K562 (cell line): Measurements from ENCODE around the gene TPCN1. TPM values are rescaled to one million over a fixed set of nuclear protein-coding genes. Genes with fewer than 3 reads are reported as not detected.

Source experiments
- BRF1 ChIP-seq: IDR thresholded peaks from 3 replicates; pipeline ENCODE4 v1.6.1; 2011; ENCODE audit warnings: borderline replicate concordance, mild to moderate bottlenecking; ENCODE audit not compliant: insufficient read length; ENCODE audit errors: extremely low read depth
- ZBTB11 ChIP-seq, 3 experiments: fragments of 200-800 bp in 1 of 3; fragments of 250-450 bp in 1 of 3; fragments of 450-650 bp in 1 of 3; sonication (Bioruptor Pico) in 1 of 3; sonication (Bioruptor generic) in 1 of 3; formaldehyde crosslinking in 1 of 3; IDR thresholded peaks; 2 replicates each; pipeline versions ENCODE4 v1.6.1 to v1.8.0; 2016 to 2022; ENCODE audit warnings: mild to moderate bottlenecking in 2 of 3, missing genetic modification characterization in 2 of 3, missing compliant biosample characterization in 1 of 3, moderate library complexity in 1 of 3
- ZNF444 ChIP-seq: fragments of 250-450 bp; sonication (Bioruptor Pico); IDR thresholded peaks from 2 replicates; pipeline ENCODE4 v1.4.0; 2020; ENCODE audit warnings: mild to moderate bottlenecking, moderate library complexity
- polyA plus RNA-seq, 8 experiments: library from polyadenylated mRNA; depleted of rRNA in 4 of 8; stranded (reverse) in 5 of 8; unstranded in 3 of 8; fragments of >200 nt; fragmentation: Nextera tagmentation in 2 of 8; fragmentation: Illumina TruSeq in 1 of 8; extraction: Ambion mirVana in 2 of 8; extraction: Trizol in 1 of 8; gene quantifications; 2 replicates each; pipeline versions ENCODE4 v1.2.1 to v1.2.3, GENCODE V29; 2011 to 2014; ENCODE audit warnings: inconsistent platforms in 1 of 8, missing spikeins in 1 of 8
- total RNA-seq, 7 experiments: library from RNA; depleted of rRNA in 6 of 7; stranded (reverse); fragments of >200 nt in 6 of 7; fragmentation: Illumina TruSeq in 2 of 7; extraction: Trizol in 2 of 7; gene quantifications; 2 replicates each; pipeline versions ENCODE4 v1.2.1 to v1.2.3, GENCODE V29; 2011 to 2021; ENCODE audit warnings: low replicate concordance in 1 of 7
- TF ChIP-seq, protein P1 (sequence below): fragments of 450-650 bp; IDR thresholded peaks from 2 replicates; pipeline ENCODE4 v1.6.1; 2014; ENCODE audit warnings: low read depth, mild to moderate bottlenecking, moderate library complexity, borderline replicate concordance

TPCN1 gene
- total and polyA plus RNA-seq, 9 of the 15 experiments (the other 6 are each of a cell fraction or from before 2014, with no cell fraction given), result 0.80 to 23.8 (median 7.4) TPM

DNA sequence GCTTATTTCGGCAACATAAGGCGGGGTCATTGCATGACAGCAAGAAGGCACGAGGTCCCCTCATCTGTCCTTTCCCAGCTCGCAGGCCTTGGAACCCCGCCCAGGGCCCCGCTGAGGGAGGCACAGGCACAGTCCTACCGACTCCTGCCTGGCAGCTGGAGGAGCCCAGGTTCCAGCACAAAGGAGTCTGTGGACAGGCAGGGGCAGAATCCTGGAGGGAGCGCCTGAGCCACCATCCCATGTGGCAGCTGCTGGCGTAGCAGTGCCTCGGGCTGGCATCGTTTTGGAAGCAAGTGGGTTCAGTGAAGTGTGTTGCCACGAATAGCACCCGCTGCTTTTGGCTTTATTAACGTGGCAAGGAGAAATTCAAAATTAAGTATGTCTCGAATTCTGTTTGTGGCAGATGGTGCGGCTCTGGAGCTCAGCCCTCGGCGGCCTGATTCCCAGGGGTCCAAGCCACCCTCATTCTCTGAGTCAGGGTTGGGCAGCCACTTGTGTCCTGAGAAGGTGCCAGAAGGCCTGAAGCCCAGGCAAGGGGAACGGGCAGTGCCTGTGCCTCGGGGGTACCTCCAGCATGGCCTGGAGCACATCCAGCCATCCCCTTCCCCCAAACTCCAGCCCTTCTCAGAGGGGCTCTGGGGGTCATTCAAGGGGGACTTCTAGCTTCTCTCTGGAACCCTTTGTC lies 77.7 kb downstream of the TPCN1 start (continued):
- TF ChIP-seq ZBTB11 (CRISPR knock-in tag; IDR thresholded peaks at IDR 0.05) (no peak), ZNF444 (no peak), BRF1 (no peak)
- TF ChIP-seq, protein P1, sequence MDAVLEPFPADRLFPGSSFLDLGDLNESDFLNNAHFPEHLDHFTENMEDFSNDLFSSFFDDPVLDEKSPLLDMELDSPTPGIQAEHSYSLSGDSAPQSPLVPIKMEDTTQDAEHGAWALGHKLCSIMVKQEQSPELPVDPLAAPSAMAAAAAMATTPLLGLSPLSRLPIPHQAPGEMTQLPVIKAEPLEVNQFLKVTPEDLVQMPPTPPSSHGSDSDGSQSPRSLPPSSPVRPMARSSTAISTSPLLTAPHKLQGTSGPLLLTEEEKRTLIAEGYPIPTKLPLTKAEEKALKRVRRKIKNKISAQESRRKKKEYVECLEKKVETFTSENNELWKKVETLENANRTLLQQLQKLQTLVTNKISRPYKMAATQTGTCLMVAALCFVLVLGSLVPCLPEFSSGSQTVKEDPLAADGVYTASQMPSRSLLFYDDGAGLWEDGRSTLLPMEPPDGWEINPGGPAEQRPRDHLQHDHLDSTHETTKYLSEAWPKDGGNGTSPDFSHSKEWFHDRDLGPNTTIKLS, result no peak
